ENCODE results near the gene GOLGA8M.
A peak's percentile ranks its signal among the peaks of the same experiment; 100 is the strongest.
"Not testable (repeated sequence)": the region's sequence is repeated elsewhere in the genome, so short reads cannot be mapped to it uniquely, and the experiment has no call there.

The GOLGA8M gene

GRCh38 chr15:28712270-28712669, at the start of gene GOLGA8M:
Gene GOLGA8M, minus strand, starts transcription at chr15:28712421. Its CDS starts 98 bp downstream, at chr15:28712323.
- not testable (repeated sequence) for DNase-seq

GRCh38 chr15:28742890-28743289, 30.7 kb upstream of the GOLGA8M start:
- DNase-seq, result not testable (repeated sequence)

GRCh38 chr15:28738590-28739292, 26.5 kb upstream of the GOLGA8M start:
- not testable (repeated sequence) for DNase-seq

GRCh38 chr15:28738200-28738561, 26.0 kb upstream of the GOLGA8M start:
- DNase-seq, result not testable (repeated sequence)

- DNase-seq, result not testable (repeated sequence)
Observed at GRCh38 chr15:28737521-28738199, 25.4 kb upstream of the GOLGA8M start.

GRCh38 chr15:28728061-28728460, 15.8 kb upstream of the GOLGA8M start:
- DNase-seq, result peak; percentile 1

- not testable (repeated sequence) for DNase-seq
Observed at GRCh38 chr15:28727026-28727425, 14.8 kb upstream of the GOLGA8M start.

GRCh38 chr15:28726102-28726501, 13.9 kb upstream of the GOLGA8M start:
- DNase-seq, result no peak

- no peak for DNase-seq
Observed at GRCh38 chr15:28725556-28725955, 13.3 kb upstream of the GOLGA8M start.

- DNase-seq, result not testable (repeated sequence)
Observed at GRCh38 chr15:28723986-28724385, 11.8 kb upstream of the GOLGA8M start.

- not testable (repeated sequence) for DNase-seq
Observed at GRCh38 chr15:28719626-28720025, 7.4 kb upstream of the GOLGA8M start.

GRCh38 chr15:28718576-28718975, 6.4 kb upstream of the GOLGA8M start:
- not testable (repeated sequence) for DNase-seq

- not testable (repeated sequence) for DNase-seq
Observed at GRCh38 chr15:28714176-28714575, 2.0 kb upstream of the GOLGA8M start.

GRCh38 chr15:28703927-28704326, 8.3 kb downstream of the GOLGA8M start:
- peak; percentile 45 for DNase-seq

- not testable (repeated sequence) for DNase-seq
Observed at GRCh38 chr15:28702427-28702826, 9.8 kb downstream of the GOLGA8M start.

GRCh38 chr15:28694006-28694751, 18.0 kb downstream of the GOLGA8M start:
- DNase-seq, result not testable (repeated sequence)

- DNase-seq, result not testable (repeated sequence)
Observed at GRCh38 chr15:28693021-28693420, 19.2 kb downstream of the GOLGA8M start.

- DNase-seq, result not testable (repeated sequence)
Observed at GRCh38 chr15:28673533-28673932, 38.7 kb downstream of the GOLGA8M start.

- not testable (repeated sequence) for DNase-seq
Observed at GRCh38 chr15:28672122-28672521, 40.1 kb downstream of the GOLGA8M start.

GRCh38 chr15:28666402-28666801, 45.8 kb downstream of the GOLGA8M start:
- DNase-seq, result not testable (repeated sequence)

GRCh38 chr15:28664575-28664974, 47.6 kb downstream of the GOLGA8M start:
- DNase-seq, result not testable (repeated sequence)

GRCh38 chr15:28663717-28664116, 48.5 kb downstream of the GOLGA8M start:
- not testable (repeated sequence) for DNase-seq

- not testable (repeated sequence) for DNase-seq
Observed at GRCh38 chr15:28660750-28661149, 51.5 kb downstream of the GOLGA8M start.

- not testable (repeated sequence) for DNase-seq
Observed at GRCh38 chr15:28656018-28656360, 56.2 kb downstream of the GOLGA8M start.

Measured in NCI-H146 (cell line).